ENCODE data around the gene CEP63. TPM values are rescaled to one million over a fixed set of nuclear protein-coding genes. Genes with fewer than 3 reads are reported as not detected.

Gene CEP63
- total and polyA plus RNA-seq, 9 of the 15 experiments (the other 6 are each of a cell fraction or from before 2014, with no cell fraction given): 5.1 to 17.8 (median 10.6) TPM

GRCh38 chr3:134485718-134486576 is at the start of gene CEP63, which contains the start of gene ANAPC13 (continued):
- TF ChIP-seq ZNF445 (CRISPR knock-in tag; IDR thresholded peaks at IDR 0.05; ENCODE audit: low read depth) (no peak), USF2 (CRISPR knock-in tag; IDR thresholded peaks at IDR 0.05) (peak; percentile 88), ZBTB1 (CRISPR knock-in tag; IDR thresholded peaks at IDR 0.05; ENCODE audit: borderline replicate concordance, low read depth) (peak; percentile 54; the same call in 1 of the 2 replicates), TAF1 (IDR thresholded peaks at IDR 0.05; ENCODE audit: control insufficient read depth, extremely low read depth, insufficient read depth, low read length, severe bottlenecking) (peak; percentile 71), ZC3H11A (IDR thresholded peaks at IDR 0.05; ENCODE audit: low read depth, low read length) (no peak), MNT (conservative IDR thresholded peaks at IDR 0.05) (peak; percentile 95 to 96), MEIS2 (IDR thresholded peaks at IDR 0.05; ENCODE audit: partially characterized antibody) (peak; percentile 65), ZZZ3 (IDR thresholded peaks at IDR 0.05) (0 out of 2 replicates have a peak, but pooled peaks have one; percentile 73), TCF7 (IDR thresholded peaks at IDR 0.05; ENCODE audit: borderline replicate concordance) (peak; percentile 84; the same call in 1 of the 2 replicates), CHD1 (IDR thresholded peaks at IDR 0.05; ENCODE audit: low read length) (peak; percentile 23), NBN (IDR thresholded peaks at IDR 0.05; ENCODE audit: low read depth) (0 out of 2 replicates have a peak, but pooled peaks have one; percentile 57), NR4A1 (CRISPR knock-in tag; IDR thresholded peaks at IDR 0.05) (no peak), NR4A1 (tag; IDR thresholded peaks at IDR 0.05) (no peak), ATF1 (CRISPR knock-in tag; IDR thresholded peaks at IDR 0.05) (no peak), ATF1 (tag; IDR thresholded peaks at IDR 0.05) (peak; percentile 81), MAZ (CRISPR knock-in tag; conservative IDR thresholded peaks at IDR 0.05 in 1 of 2, IDR thresholded peaks at IDR 0.05 in 1 of 2) (peak; percentile 46 to 63; a peak in 3 of 4 replicates), ATF3 (IDR thresholded peaks at IDR 0.05) (peak; percentile 40; the same call in 1 of the 2 replicates), ATF3 (CRISPR knock-in tag; conservative IDR thresholded peaks at IDR 0.05) (no peak), U2AF2 (optimal IDR thresholded peaks at IDR 0.05; ENCODE audit: low read depth, low read length) (no peak)
